ENCODE measurements around the gene GOPC. TPM values are rescaled to one million over a fixed set of nuclear protein-coding genes. Genes with fewer than 3 reads are reported as not detected.
"Not testable (repeated sequence)": the region's sequence is repeated elsewhere in the genome, so short reads cannot be mapped to it uniquely, and the experiment has no call there.

The GOPC gene
- total and polyA plus RNA-seq, 9 donors: 34.3 to 47.0 (median 41.3) TPM

- Histone ChIP-seq H3K9me3 (replicated peaks; ENCODE audit: control insufficient read depth, low read depth, low read length) (no peaks in the 10 kb centered on the region), H3K36me3 (ENCODE audit: control insufficient read depth, insufficient read depth, low read length) (no peaks in the 10 kb centered on the region), H3K4me1 (ENCODE audit: control insufficient read depth, insufficient read depth, low read length) (no peaks in the 10 kb centered on the region), H3K4me3 (ENCODE audit: low read length) (no peak overlapping the region), H3K27ac (ENCODE audit: low read length) (no peak overlapping the region), H3K27me3 (ENCODE audit: control insufficient read depth, insufficient read depth, low read length) (no peaks in the 10 kb centered on the region)
- WGBS (ENCODE audit: insufficient coverage): no CpG with 5 or more reads among the region's 4 CpGs
- DNase-seq: no peak
These were observed 81.5 kb downstream of the GOPC start for GRCh38 chr6:117520603-117521395.

- no peak for DNase-seq
- H3K4me3 ChIP-seq (ENCODE audit: low read length): no peak overlapping the region
- no peaks in the 10 kb centered on the region for H3K27me3 ChIP-seq (ENCODE audit: control insufficient read depth, insufficient read depth, low read length)
- no peaks in the 10 kb centered on the region for H3K9me3 ChIP-seq (replicated peaks; ENCODE audit: control insufficient read depth, low read depth, low read length)
- H3K4me1 ChIP-seq (ENCODE audit: control insufficient read depth, insufficient read depth, low read length): no peaks in the 10 kb centered on the region
- no peaks in the 10 kb centered on the region for H3K36me3 ChIP-seq (ENCODE audit: control insufficient read depth, insufficient read depth, low read length)
- WGBS (ENCODE audit: insufficient coverage): no CpG with 5 or more reads among the region's 6 CpGs
- no peak overlapping the region for H3K27ac ChIP-seq (ENCODE audit: low read length)
These were observed 83.4 kb downstream of the GOPC start for GRCh38 chr6:117518870-117519269.

GRCh38 chr6:117517995-117518394, 84.3 kb downstream of the GOPC start:
- H3K27me3 ChIP-seq (ENCODE audit: control insufficient read depth, insufficient read depth, low read length); DNase-seq; H3K36me3 ChIP-seq (ENCODE audit: control insufficient read depth, insufficient read depth, low read length); H3K4me1 ChIP-seq (ENCODE audit: control insufficient read depth, insufficient read depth, low read length); H3K27ac ChIP-seq (ENCODE audit: low read length); H3K4me3 ChIP-seq (ENCODE audit: low read length); H3K9me3 ChIP-seq (replicated peaks; ENCODE audit: control insufficient read depth, low read depth, low read length): not testable (repeated sequence)
- WGBS (ENCODE audit: insufficient coverage): 91% methylated on average over 5 of the region's 5 CpGs

GRCh38 chr6:117515326-117515725, 87.0 kb downstream of the GOPC start:
- no peak for DNase-seq
- Histone ChIP-seq H3K27ac (ENCODE audit: low read length) (no peak overlapping the region), H3K4me1 (ENCODE audit: control insufficient read depth, insufficient read depth, low read length) (no peaks in the 10 kb centered on the region), H3K27me3 (ENCODE audit: control insufficient read depth, insufficient read depth, low read length) (no peaks in the 10 kb centered on the region), H3K9me3 (replicated peaks; ENCODE audit: control insufficient read depth, low read depth, low read length) (no peaks in the 10 kb centered on the region), H3K36me3 (ENCODE audit: control insufficient read depth, insufficient read depth, low read length) (no peaks in the 10 kb centered on the region), H3K4me3 (ENCODE audit: low read length) (no peak overlapping the region)

GRCh38 chr6:117514655-117515054, 87.7 kb downstream of the GOPC start:
- no peak overlapping the region for H3K4me3 ChIP-seq (ENCODE audit: low read length)
- H3K36me3 ChIP-seq (ENCODE audit: control insufficient read depth, insufficient read depth, low read length): no peaks in the 10 kb centered on the region
- no peak for DNase-seq
- H3K4me1 ChIP-seq (ENCODE audit: control insufficient read depth, insufficient read depth, low read length): no peaks in the 10 kb centered on the region
- H3K27me3 ChIP-seq (ENCODE audit: control insufficient read depth, insufficient read depth, low read length): no peaks in the 10 kb centered on the region
- no peak overlapping the region for H3K27ac ChIP-seq (ENCODE audit: low read length)
- no peaks in the 10 kb centered on the region for H3K9me3 ChIP-seq (replicated peaks; ENCODE audit: control insufficient read depth, low read depth, low read length)
- WGBS (ENCODE audit: insufficient coverage): no CpG with 5 or more reads among the region's 1 CpG

- H3K36me3 ChIP-seq (ENCODE audit: control insufficient read depth, insufficient read depth, low read length): no peaks in the 10 kb centered on the region
- H3K4me3 ChIP-seq (ENCODE audit: low read length): no peak overlapping the region
- H3K27me3 ChIP-seq (ENCODE audit: control insufficient read depth, insufficient read depth, low read length): no peaks in the 10 kb centered on the region
- no peaks in the 10 kb centered on the region for H3K9me3 ChIP-seq (replicated peaks; ENCODE audit: control insufficient read depth, low read depth, low read length)
- WGBS (ENCODE audit: insufficient coverage): no CpG with 5 or more reads among the region's 7 CpGs
- DNase-seq: no peak
- no peak overlapping the region for H3K27ac ChIP-seq (ENCODE audit: low read length)
- no peaks in the 10 kb centered on the region for H3K4me1 ChIP-seq (ENCODE audit: control insufficient read depth, insufficient read depth, low read length)
These were observed 88.4 kb downstream of the GOPC start for GRCh38 chr6:117513778-117514365.

GRCh38 chr6:117512987-117513573, 89.2 kb downstream of the GOPC start:
- Histone ChIP-seq H3K27me3 (ENCODE audit: control insufficient read depth, insufficient read depth, low read length) (no peaks in the 10 kb centered on the region), H3K9me3 (replicated peaks; ENCODE audit: control insufficient read depth, low read depth, low read length) (no peaks in the 10 kb centered on the region), H3K4me1 (ENCODE audit: control insufficient read depth, insufficient read depth, low read length) (no peaks in the 10 kb centered on the region), H3K4me3 (ENCODE audit: low read length) (no peak overlapping the region), H3K27ac (ENCODE audit: low read length) (no peak overlapping the region), H3K36me3 (ENCODE audit: control insufficient read depth, insufficient read depth, low read length) (no peaks in the 10 kb centered on the region)
- WGBS (ENCODE audit: insufficient coverage): 0% methylated on average over 1 of the region's 2 CpGs
- no peak for DNase-seq

- Histone ChIP-seq H3K4me3 (ENCODE audit: low read length) (no peak overlapping the region), H3K4me1 (ENCODE audit: control insufficient read depth, insufficient read depth, low read length) (no peaks in the 10 kb centered on the region), H3K9me3 (replicated peaks; ENCODE audit: control insufficient read depth, low read depth, low read length) (no peaks in the 10 kb centered on the region), H3K27ac (ENCODE audit: low read length) (no peak overlapping the region), H3K27me3 (ENCODE audit: control insufficient read depth, insufficient read depth, low read length) (no peaks in the 10 kb centered on the region), H3K36me3 (ENCODE audit: control insufficient read depth, insufficient read depth, low read length) (no peaks in the 10 kb centered on the region)
- WGBS (ENCODE audit: insufficient coverage): no CpG with 5 or more reads among the region's 7 CpGs
- DNase-seq: no peak
These were observed 90.1 kb downstream of the GOPC start for GRCh38 chr6:117512056-117512828.

Measured in muscle of leg (tissue), 11 donors.